IPS-NIHi7 (cell line): ENCODE results near the gene TIFAB.

Experiments used
- DNase-seq: peaks from one replicate; pipeline ENCODE4 v3.0.0; 2012; ENCODE audit warnings: mixed read lengths; ENCODE audit errors: extremely low spot score

TIFAB gene

DNA sequence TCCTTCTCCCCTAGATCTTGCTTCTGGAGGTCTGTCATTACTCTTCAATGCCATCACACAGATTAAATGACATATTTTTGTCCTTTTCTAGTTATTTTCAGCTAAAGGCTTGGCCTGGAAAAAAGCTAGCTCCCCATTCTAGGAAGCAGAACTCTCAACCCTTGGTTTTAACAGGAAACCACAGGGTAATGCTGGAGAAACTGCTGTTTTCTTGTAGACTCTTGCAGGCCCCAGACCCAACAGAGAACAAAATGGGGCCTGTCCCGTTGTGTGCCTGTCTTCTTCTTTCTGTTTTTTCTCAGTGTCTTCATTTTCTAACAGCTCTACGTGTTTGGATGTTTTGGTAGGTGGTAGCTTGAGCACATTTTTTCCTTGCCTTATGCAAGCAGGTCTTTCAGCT is 26.5 kb downstream of the TIFAB start:
- no peak for DNase-seq

GRCh38 chr5:135423846-135424168 is 28.3 kb downstream of the TIFAB start:
- DNase-seq: no peak

GRCh38 chr5:135423146-135423845 is 28.9 kb downstream of the TIFAB start:
- no peak for DNase-seq

GRCh38 chr5:135422419-135422818 is 29.7 kb downstream of the TIFAB start:
- no peak for DNase-seq

- DNase-seq: no peak
Measured at GRCh38 chr5:135417083-135417482, 35.1 kb downstream of the TIFAB start.

- no peak for DNase-seq
Measured at GRCh38 chr5:135405082-135405481, 47.1 kb downstream of the TIFAB start.

- DNase-seq: no peak
Measured at GRCh38 chr5:135402031-135402430, 50.1 kb downstream of the TIFAB start.

- no peak for DNase-seq
Measured at GRCh38 chr5:135400866-135401265, 51.3 kb downstream of the TIFAB start.

- DNase-seq: peak; percentile 50
Measured at GRCh38 chr5:135399794-135400542, 52.2 kb downstream of the TIFAB start.

DNA sequence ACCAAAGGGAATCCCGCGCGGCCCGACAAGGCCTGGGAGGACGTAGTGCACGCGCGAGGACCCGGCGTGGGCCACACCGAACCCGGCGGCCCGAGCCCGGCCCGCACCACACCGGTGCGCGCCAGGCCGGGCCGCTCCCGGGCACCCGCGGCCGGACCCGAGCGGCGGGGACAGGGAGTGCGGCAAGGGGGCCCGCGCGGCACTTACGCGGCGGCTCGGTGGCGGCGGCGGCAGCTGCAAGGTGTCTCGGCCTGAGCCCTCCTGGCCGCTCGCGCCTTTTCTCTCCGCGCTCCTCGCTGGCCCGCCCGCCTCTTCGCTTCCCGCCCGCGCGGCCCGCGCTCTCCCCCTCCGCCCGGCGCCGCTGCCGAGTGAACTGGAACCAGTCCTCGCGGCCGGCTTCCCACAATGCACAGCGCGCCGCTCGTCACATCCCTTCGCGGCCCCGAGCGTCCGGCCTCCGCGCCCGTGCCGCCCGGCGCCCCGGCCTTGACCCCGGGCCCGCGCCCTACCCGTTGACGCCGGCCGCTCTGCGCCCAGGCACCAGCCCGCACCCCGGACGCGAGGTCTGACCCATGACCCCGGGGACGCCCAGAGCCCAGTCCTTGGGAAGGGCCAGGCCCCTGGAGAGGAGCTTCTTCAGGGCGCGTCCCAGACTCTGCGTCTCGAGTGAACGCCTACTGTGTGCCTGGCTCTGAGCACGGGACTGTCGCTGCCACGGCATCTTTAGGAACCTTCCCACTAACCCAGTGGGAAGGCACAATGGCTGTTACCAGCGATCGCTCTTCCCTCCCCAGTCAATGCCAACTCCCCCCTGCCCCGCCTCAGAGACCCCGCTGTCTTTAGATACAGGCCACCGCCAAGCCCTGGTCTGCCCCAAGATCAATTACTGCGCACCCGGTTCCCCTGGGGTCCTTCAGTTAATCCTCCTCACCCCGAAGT is 53.0 kb downstream of the TIFAB start, which contains the start of gene MACROH2A1:
TSS of gene MACROH2A1 (minus strand) at position 377 of the 939 bp plus-strand sequence. CDS start 10,138 bp downstream, outside the sequence.
- DNase-seq: peak; percentile 73

DNA sequence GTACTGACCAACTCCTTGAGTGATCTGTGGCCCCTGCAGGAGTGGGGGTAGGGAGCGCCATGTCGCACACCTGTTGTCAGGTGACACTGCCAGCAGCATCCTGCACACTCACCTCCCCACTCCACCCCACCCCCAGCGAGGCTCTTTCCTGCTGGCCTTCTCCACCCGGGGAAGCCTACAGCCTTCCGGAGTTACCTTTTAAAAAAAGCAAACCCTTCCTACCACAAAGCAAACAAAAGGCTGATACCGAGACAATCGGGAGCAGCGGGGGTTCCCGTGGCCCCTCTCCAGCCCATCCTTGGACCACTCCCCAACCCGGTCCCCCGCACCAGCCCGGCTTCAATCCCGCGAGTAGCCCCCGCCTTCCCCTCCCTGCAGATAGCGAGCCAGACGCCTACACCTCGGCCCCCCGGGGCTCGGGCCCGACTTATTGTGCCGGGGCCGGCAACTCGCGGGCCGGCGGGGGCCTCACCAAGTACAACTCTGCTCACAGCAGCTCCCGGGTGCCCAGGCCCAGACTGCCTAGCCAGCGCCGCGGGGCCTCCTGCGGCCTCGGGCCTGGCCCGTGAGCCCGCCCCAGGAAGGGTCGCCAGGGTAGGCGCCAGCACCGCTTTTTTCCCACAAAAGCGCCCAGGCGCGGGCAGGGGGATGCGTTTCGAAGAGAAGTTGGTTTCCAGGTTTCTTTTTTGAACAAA is 53.8 kb downstream of the TIFAB start:
- peak; percentile 67 for DNase-seq
